Spleen (tissue), 7 donors: ENCODE measurements around the gene CPSF4.

ENCODE experiments used
- POLR2A ChIP-seq, 3 donors: fragments of 450-650 bp; IDR thresholded peaks; one replicate each; pipeline ENCODE4 v1.5.1; 2017; ENCODE audit warnings: antibody characterized with exemption in 3 of 3, mild to moderate bottlenecking in 1 of 3
- POLR2AphosphoS5 ChIP-seq, 3 donors: sonication (generic); formaldehyde crosslinking; IDR thresholded peaks; one replicate each; pipeline ENCODE4 v1.5.1; 2017; ENCODE audit warnings: antibody characterized with exemption in 3 of 3
- TF ChIP-seq, protein P1 (sequence below), 11 experiments: fragments of 200-600 bp in 7 of 11; fragments of 450-650 bp in 4 of 11; sonication (generic) in 4 of 11; IDR thresholded peaks in 8 of 11; conservative IDR thresholded peaks in 3 of 11; 1 replicate in 7 of 11; 2 replicates in 4 of 11; pipeline versions ENCODE4 v1.4.0 to v1.8.0; 2016 to 2021; ENCODE audit warnings: antibody characterized with exemption in 11 of 11, inconsistent platforms in 4 of 11, mild to moderate bottlenecking in 1 of 11
- donor health status: DM: no; HTN: no; CAD: no; lungs with moderate emphysema.
- donor health status: DM: no; HTN: no; CAD: no.
- donor health status: DM: no; HTN: no; CAD: no.

- TF ChIP-seq, protein P1, sequence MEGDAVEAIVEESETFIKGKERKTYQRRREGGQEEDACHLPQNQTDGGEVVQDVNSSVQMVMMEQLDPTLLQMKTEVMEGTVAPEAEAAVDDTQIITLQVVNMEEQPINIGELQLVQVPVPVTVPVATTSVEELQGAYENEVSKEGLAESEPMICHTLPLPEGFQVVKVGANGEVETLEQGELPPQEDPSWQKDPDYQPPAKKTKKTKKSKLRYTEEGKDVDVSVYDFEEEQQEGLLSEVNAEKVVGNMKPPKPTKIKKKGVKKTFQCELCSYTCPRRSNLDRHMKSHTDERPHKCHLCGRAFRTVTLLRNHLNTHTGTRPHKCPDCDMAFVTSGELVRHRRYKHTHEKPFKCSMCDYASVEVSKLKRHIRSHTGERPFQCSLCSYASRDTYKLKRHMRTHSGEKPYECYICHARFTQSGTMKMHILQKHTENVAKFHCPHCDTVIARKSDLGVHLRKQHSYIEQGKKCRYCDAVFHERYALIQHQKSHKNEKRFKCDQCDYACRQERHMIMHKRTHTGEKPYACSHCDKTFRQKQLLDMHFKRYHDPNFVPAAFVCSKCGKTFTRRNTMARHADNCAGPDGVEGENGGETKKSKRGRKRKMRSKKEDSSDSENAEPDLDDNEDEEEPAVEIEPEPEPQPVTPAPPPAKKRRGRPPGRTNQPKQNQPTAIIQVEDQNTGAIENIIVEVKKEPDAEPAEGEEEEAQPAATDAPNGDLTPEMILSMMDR (IDR thresholded peaks at IDR 0.05 in 8 of 11, conservative IDR thresholded peaks at IDR 0.05 in 3 of 11): no peak
- no peak for TF ChIP-seq POLR2AphosphoS5 (IDR thresholded peaks at IDR 0.05)
- no peak for TF ChIP-seq POLR2A (IDR thresholded peaks at IDR 0.05)
Observed at GRCh38 chr7:99422625-99423024, 16.1 kb upstream of the CPSF4 start.
